Subcutaneous adipose tissue (tissue), 4 donors: Measurements from ENCODE around the gene CEP57. TPM values are rescaled to one million over a fixed set of nuclear protein-coding genes. Genes with fewer than 3 reads are reported as not detected.

Experiments used
- CTCF ChIP-seq: fragments of 450-650 bp; IDR thresholded peaks from one replicate; pipeline ENCODE4 v1.5.1; 2016; ENCODE audit warnings: low read depth, mild to moderate bottlenecking, control low read depth, antibody characterized with exemption, moderate library complexity
- small RNA-seq: library from RNA; depleted of rRNA; stranded (forward); fragments of <200 nt; gene quantifications from one replicate; pipeline ENCODE3, GENCODE V24; 2016
- total RNA-seq, 4 donors: library from RNA; depleted of rRNA; stranded (reverse); fragments of >200 nt; gene quantifications; one replicate each; pipeline ENCODE4 v1.1.0, GENCODE V29; 2016

CEP57 gene
- total RNA-seq, 4 donors from 2014 or later: 31.5 to 49.5 (median 39.4) TPM

DNA sequence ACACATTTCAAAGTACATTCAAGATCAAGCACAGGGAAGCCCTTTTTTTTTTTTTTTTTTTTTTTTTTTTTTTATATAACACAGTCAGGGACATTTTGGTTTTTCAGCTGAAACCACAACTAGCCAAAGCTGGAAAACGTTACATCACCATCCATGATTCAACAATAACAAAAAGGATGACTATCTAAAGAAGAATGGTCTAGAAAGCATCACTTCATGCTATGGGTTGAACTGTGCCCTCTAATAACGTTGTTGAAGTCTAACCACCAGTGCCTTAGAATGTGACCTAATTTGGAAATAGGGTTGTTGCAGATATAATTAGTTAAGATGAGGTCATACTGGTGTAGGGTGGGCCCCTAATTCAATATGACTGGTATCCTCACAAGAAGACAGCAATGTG lies 87.0 kb downstream of the CEP57 start:
- TF ChIP-seq CTCF: no peak

Small RNA genes within 50 kb of the gene (small RNA-seq; reads per million reads assigned to genes)
- not detected for gene RNA5SP345

Other genes with a start within 250 kb of the CEP57 start
- 10 to 100 TPM; 37.4 to 64.5 (median 53.9) TPM for gene FAM76B, start 716 bp upstream of the CEP57 start, total RNA-seq
- gene MTMR2, start 133.6 kb downstream of the CEP57 start, total RNA-seq: 10 to 100 TPM; 19.8 to 36.5 (median 27.6) TPM